ENCODE data around the gene DIP2B.

DIP2B gene

DNA sequence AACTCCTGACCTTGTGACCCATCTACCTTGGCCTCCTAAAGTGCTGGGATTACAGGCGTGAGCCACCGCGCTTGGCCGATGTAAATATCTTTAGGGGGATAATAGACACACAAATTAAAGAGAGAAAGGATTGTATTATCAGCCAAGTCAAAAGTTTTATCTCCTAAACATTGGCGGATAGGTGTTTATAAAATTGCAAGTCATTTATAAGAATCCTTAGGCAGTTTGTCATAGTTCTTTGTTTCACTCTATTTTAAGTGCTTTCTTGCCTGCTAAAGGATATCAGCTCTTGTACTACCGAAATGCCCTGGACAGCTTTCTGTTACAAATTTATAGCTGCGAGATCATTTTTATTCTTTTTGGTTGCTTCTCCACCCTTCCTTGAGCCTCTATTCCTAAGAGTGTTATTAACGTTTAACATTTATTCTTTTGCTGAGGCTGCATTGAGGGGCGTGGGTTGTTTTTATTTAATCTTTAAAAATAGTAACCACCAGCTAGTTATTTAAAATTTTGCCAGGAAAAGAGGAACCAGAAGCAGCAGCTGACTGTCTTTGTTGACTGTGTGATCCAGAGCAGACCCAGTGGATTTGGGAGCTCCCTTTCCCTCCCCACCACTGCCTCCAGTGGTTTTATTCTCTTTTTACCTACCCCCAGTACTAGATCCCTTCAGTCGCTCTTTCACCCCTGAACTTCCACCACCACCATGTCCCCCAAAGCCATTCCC is 106.4 kb downstream of the DIP2B start:
- no peak for DNase-seq (ENCODE audit: low spot score)

GRCh38 chr12:50612882-50613281 is 108.1 kb downstream of the DIP2B start:
- no peak for DNase-seq (ENCODE audit: low spot score)

- no peak for DNase-seq (ENCODE audit: low spot score)
These were observed 108.7 kb downstream of the DIP2B start for GRCh38 chr12:50613463-50613862.

DNA sequence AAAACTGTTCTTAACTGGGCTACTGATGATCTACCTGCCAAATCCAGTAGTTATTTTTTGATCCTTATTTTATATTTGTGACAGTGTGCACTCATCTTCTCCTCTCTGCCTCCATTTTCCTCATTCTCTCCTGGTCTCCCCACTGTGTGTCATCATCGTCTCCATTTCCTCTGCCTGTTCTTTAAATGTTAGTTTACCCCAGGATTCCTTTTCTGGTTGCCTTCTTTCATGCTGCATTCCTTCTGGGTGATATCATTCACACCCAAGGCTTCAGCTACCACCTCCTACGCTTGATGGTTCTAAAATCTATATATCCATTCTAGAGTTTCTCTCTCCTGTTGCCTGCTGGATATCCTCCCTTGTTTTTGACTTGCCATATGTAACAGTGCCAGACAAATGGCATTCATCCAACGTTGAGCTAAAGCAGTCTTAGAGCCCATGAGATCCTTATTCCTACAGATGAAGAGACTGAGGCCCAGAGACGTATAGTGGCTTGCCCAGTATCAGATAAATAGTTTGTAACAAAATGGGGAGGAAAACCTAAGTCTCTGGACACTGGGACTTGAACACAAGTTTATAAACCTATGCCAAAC is 109.5 kb downstream of the DIP2B start:
- no peak for DNase-seq (ENCODE audit: low spot score)

DNA sequence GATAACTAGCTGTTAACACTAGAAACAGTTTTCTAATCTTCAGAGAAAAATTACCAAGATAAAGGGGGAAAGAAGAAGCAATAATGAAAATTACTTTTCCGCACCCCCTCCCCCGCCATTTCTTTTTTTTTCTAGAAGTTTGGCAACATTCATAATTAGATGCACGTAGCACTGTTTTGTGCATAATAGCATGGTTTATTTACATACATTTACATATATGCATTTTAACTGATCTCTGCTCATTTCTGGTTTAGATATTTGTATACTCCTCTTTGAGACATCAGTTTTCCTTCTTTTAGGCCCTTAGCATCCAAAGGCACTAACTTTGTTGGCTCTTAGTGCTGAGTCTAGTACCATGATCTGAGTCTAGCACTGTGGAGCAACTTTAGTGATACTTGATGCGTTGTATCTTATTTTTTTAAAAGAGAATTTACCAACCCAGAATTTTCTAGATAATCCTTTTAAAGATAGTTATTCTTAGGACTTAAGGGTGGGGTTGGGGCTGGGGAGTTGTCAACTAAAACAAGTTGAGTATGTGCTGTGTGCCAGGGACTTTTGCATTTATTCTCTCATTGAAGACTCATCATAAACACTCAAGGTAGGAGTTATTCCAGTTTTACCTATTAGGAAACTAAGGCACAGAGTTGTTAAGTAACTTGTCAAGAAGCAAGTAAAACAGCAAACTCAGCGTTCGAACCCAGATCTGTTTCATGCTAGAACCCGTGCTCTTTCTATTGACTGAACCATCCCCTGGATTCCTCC is 110.5 kb downstream of the DIP2B start:
- no peak for DNase-seq (ENCODE audit: low spot score)

- no peak for DNase-seq (ENCODE audit: low spot score)
These were observed 111.1 kb downstream of the DIP2B start for GRCh38 chr12:50615907-50616296.

- DNase-seq (ENCODE audit: low spot score), result no peak
These were observed 112.9 kb downstream of the DIP2B start for GRCh38 chr12:50617657-50618056.

DNA sequence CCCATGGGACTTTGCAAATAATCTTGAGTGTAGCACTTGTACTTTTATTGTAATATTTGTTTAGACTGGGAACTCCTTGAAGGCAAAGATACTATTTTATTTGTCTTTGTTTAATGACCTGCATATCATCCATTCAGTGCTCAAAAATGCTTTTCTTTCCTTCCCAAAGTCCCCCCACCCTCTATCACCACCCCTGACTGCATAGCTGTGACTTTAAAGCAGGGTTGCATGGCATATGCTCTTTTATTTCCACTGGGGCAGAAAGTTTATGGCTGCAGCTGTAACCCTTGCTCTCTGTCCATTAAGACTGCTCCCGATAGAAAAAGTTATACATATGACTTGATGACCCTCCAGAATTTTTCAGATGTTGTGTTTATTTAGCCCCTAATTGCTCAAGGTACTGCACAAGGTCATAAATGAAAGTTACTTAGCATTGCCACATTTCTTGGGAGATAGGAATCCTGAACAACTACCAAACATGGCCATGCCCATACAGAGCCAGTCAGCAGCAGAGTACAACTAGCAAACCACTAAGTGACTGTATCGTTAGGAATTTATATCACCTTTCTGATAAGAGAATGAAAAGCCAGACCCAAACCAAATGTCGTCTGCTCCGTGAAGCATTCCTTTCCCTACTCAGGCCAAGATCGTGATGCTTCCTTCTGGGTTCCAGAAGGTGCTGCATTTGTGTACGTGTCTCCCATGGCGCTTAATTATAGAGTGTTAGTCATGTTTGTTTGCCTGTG is 114.3 kb downstream of the DIP2B start:
- no peak for DNase-seq (ENCODE audit: low spot score)

- no peak for DNase-seq (ENCODE audit: low spot score)
These were observed 114.8 kb downstream of the DIP2B start for GRCh38 chr12:50619610-50619958.

DNA sequence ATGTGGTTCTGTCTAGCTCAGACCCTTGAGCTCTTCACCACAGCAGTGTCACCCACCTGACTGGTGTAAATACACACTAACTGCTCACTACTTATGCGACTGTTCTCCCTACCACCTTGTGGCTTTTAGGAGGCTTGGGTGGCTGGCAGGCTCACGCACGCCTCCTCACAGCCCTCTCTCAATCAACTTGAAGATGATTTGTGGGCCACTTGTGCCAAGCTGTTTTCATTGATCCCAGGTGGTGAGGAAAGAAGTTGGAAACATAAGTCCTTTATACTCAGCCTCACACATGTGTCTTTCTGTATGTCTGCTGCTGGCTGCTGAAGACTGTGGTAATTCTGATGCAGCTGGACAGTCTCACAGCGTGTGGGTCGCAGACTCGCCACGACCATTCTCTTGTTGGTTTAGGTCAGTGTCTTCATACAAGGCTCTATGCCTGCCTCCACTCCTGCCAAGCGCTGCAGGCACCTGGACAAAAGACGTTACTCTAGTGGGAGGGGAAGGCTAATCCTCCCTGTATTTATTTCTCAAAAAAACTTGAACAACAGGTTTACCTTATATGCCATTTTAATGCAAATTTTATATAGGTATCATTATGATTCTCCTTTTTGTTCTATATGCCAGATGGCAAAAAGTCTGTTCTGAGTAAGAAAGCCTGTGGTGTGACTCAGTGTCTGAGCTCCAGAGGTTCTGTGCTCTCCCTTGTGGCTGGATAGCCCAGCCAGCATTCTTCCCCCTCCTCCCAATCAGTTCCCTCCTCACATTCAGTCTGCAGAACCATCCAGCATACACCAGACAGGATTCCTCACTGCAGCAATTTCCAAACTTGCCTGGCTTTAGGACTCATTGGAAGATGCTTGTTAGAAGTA is 115.6 kb downstream of the DIP2B start:
- peak; percentile 93 for DNase-seq (ENCODE audit: low spot score)

DNA sequence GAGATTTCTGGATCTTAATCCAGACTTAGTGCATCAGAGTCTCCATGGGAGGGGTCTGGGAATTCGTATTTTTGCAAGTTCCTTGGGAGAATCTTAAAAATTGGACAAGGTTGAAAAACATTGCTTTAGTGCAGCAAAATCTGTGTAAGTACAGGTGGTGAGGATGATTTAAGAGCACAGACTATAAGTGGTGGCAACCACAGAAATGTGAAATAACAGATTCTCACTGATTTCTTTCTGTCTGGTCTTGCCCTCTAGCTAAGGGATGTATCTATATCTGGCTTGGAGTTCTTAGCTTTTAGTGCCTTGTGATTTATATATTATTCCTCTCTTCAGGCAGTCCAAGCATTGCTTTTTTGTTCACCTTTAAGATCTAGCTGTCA is 116.2 kb downstream of the DIP2B start:
- DNase-seq (ENCODE audit: low spot score), result no peak

- no peak for DNase-seq (ENCODE audit: low spot score)
These were observed 116.9 kb downstream of the DIP2B start for GRCh38 chr12:50621399-50622300.

GRCh38 chr12:50625029-50625925 is 120.5 kb downstream of the DIP2B start:
- DNase-seq (ENCODE audit: low spot score), result no peak

DNA sequence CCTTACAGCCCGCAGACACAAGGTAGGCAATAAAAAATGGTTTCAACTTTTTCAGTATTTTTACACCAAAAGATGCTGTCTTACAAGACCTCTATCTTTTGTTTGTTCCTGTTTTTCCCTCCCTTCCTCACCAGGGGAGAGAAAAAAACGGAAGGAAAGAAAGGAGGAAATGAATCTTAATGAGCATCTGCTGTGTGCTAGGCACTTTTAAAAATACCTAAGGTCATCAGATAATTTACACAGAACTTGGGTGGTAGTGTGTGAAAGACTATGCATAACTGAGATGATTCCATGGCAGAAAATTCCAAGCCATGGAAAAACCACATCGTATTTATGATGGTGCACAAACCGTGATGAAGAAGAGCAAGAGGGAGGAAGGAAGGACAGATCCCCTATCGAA is 121.2 kb downstream of the DIP2B start:
- DNase-seq (ENCODE audit: low spot score), result no peak

DNA sequence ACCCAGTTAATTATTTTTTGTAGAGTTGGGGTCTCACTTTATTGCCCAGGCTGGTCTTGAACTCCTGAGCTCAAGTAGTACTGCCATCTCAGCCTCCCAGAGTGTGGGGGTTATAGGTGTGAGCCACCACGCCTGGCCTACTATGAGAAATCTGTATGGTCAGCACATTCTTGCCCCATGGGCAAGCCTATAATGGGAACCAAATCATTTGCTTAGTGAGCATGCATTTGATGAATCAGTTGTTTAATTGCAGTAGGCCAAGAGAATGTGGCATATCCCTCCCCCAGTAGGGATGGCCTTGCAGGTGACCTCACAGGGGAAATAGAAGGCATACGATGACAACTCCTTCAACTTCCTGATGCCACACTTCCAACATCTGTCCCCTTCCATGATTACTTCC is 122.7 kb downstream of the DIP2B start:
- DNase-seq (ENCODE audit: low spot score), result no peak

DNA sequence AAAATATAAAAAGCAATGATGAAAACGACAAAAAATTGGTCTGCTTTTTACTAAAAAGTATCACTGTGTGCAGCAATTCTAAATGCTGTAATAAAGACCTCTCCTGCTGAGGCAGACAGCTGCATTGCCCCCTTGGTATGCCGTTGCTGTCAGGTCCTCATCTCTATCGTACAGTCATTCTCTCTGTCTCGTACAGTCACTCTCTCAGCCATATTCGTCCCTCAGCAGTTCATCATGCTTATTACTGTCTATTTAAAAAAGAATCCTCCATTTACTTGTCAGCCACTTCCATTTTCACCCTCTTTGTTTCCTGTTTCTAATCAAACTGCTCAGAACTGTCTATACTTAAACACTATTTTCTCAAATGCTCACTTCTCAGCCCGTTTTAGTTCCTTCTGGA is 123.6 kb downstream of the DIP2B start:
- no peak for DNase-seq (ENCODE audit: low spot score)

GRCh38 chr12:50633955-50634354 is 129.2 kb downstream of the DIP2B start:
- peak; percentile 76 for DNase-seq (ENCODE audit: low spot score)

DNA sequence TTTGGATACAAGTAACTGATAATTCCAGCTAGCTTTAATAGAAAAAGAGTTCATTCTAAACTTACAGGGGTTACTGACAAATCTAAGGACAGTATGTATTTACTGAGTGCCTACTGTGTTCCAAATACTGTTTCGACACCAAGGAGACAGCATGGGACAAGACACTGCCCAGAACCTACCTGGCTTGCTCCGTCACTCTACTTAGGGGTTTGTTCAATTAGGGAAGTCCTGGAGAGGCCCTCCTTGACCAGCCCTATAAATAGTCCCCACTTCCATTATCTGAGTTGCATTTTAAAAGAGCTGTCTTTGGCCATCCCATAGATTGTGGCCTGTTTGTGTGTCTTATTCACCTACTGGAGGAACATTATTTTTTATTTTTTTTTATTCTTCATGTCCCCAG is 129.6 kb downstream of the DIP2B start:
- no peak for DNase-seq (ENCODE audit: low spot score)

- no peak for DNase-seq (ENCODE audit: low spot score)
These were observed 130.6 kb downstream of the DIP2B start for GRCh38 chr12:50635364-50635763.

- no peak for DNase-seq (ENCODE audit: low spot score)
These were observed 131.1 kb downstream of the DIP2B start for GRCh38 chr12:50635857-50636256.
